NK-92 (cell line): ENCODE results near the gene KCNG2.

Source experiments
- DNase-seq: peaks from one replicate; lab custom pipeline; 2025; ENCODE audit not compliant: unreplicated experiment; lab: John Stamatoyannopoulos, UW

The KCNG2 gene

DNA sequence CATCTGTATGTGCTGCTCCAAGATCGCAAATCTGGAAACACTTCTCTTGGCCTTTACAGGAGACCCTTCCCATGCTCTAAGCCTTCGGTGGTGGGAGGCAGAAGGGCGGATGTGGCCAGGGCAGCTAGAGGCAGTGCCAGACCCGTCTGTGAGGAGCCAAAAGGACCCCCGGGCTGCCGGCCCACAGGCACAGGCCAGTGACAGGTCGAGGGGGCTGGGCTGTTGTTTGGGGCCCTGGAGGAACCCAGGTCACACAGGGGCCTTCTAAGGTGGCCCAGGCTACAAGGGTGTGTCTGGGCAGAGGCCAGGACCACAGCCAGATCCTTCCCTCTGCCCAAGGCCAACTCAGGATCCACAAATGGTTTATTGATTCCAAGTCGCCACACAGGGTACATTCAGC, 104.3 kb downstream of the KCNG2 start:
- no peak for DNase-seq

GRCh38 chr18:79902640-79903039, 104.9 kb downstream of the KCNG2 start:
- DNase-seq = no peak

GRCh38 chr18:79903071-79903635, 105.4 kb downstream of the KCNG2 start:
- DNase-seq = no peak

DNA sequence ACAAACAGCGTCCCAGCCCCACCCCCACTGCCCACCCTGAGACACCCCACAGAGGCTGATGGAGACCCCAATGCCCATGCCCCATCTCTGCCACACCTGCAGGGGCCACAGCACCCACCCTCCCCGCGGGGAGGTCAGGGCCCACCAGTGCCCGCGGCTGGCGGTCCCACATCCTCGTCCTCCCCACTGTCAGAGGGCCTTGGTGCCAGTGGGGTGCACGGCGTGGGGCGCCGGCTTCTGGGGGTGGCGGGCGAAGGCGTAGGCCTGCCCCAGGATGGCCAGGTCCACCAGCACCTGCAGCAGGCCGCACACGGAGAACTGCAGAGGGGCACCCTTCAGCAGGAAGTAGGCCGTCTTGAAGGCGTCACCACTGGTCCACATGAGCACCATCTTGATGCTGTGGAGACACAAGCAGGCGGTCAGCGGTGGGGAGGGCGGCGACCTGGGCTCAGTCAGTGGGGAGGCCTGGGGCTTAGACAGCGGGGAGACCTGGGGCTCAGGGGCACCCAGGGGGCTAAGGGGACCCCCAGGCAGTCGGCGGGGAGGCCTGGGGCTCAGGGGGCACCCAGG, 106.1 kb downstream of the KCNG2 start:
- no peak for DNase-seq

DNA sequence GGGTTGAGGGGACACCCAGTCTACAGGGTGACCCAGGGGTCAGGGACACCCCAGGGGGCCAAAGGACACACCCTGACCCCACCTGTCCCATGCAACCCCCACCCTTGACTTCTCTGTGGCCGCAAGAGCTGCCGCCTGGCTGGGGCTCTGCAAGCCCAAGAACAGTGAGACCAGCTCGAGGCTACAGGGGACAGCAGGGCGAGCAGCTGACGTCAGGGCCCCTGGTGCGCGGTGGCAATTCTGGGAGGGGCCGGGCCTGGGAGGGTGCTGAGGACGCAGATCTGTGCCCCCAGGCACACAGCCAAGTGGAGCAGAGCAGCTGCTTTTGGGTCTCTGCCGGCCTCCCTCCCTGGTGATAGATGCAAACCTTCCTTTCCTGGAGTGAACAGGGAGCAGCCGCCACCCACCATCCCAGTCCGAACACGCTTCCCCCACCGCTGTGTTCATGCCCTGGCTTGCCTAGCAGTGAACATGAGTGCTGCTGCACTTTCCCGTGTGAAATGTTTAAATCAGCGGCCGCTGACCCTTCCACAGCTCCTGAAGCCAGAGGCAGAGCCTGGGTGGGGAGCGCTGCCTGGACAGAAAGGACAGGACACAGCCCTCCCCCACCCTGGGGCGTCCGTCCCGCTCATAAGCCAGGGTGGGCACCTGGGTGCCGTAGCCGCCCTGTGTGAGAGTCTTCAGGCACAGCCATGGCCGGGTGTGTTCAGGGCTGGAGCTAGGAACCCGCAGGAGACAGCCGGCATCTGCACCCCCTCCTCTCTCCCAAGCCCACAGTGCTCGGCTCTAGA, 106.8 kb downstream of the KCNG2 start:
- no peak for DNase-seq

DNA sequence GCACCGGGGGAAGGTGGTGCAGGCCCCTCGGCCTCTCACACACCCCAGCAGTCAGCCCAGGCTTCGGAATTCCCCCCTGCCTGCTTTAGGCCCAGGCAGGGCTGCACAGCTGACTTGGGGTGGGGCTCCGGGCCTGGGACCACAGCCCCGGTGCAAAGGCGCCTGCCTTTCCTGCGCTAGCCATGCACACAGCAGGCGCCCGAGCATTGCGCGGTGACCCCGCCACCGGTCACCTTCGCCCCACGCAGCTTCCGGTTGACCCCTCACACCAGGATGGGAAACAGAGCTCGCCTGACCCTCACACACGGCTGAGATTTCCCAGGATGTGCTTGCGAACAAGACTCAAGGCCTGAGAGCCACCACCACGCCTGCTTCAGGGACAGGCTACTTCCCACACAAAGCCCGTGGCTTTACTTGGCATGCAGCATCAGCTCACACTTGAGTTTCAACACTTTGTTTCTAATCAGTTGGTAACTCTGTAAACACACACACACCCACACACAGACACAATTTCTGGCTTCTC, 107.7 kb downstream of the KCNG2 start:
- DNase-seq = no peak

DNA sequence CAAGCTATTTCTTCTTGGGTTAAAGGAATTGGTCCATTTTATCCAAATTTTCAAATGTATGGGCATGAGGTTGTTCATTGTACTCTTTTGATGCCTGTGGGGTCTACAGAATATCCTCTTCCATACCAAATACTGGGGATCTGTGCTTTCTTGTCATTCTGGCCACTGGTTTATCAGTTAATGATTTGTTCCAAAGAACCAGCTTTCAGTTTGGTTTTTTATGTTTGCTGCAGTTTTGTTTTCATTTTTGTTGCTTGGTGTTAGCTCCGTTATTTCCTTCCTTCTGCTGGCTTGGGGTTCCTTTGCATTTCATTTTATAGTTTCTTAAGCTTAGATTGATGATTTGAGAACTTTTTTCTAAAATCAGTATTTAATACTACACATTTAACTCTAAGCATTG, 108.3 kb downstream of the KCNG2 start:
- no peak for DNase-seq

DNA sequence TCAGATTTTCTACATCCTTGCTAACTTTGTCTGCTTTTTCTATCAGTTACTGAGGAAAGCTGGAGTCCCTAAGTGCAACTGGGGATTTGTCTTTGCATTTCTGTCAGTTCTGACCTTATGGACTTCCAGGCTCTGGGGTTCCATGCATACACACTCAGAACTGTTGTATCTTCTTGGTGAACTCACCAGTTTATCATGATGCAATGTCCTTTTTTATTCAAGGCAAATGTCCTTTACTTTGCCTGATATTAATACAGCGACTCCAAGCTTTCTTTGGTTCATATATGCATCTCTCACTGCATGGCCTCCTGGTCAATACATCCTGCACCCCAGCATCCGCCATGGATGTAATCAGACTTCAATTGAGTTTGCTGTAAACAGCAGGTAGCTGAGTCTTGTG, 109.0 kb downstream of the KCNG2 start:
- no peak for DNase-seq

- DNase-seq = no peak
Measured at GRCh38 chr18:79910563-79911343, 113.0 kb downstream of the KCNG2 start.

DNA sequence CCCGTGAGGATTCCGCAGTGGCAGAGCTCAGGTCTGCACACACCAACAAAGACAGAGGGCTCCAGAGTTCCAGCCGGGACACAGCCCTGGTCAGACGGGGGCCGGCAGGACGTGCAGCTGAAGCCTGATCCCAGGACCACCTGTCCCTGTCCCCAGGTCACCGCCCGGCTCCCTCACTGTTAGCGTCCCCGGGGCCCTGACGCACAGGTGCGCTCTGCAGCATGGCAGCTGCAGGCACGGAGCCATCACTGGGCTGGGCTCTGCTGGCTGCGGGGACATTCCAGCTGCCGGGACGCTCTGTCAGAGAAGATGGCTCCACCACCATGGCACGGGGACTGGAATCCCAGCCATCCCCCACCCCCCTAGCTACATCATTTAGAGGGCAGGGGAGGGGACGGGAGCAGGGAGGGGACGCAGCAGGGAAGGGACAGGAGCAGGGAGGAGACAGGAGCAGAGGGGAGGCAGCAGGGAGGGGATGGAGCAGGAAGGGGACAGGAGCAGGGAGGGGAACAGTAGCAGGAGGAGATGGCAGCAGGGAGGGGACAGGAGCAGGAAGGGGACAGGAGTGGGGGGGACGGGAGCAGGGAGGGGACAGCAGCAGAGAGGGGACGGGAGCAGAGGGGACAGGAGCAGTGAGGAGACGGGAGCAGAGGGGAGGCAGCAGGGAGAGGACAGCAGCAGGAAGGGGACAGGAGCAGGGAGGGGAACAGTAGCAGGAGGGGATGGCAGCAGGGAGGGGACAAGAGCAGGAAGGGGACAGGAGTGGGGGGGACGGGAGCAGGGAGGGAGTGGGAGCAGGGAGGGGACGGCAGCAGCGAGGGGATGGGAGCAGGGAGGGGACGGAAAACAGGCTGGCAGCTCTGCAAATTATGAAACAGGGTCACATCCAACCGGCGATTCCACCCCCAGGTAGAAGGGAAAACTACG, 113.9 kb downstream of the KCNG2 start:
- no peak for DNase-seq

GRCh38 chr18:79912409-79912991, 114.8 kb downstream of the KCNG2 start:
- no peak for DNase-seq

GRCh38 chr18:79912994-79913831, 115.5 kb downstream of the KCNG2 start:
- DNase-seq = no peak

- DNase-seq = no peak
Measured at GRCh38 chr18:79914614-79915160, 116.9 kb downstream of the KCNG2 start.

DNA sequence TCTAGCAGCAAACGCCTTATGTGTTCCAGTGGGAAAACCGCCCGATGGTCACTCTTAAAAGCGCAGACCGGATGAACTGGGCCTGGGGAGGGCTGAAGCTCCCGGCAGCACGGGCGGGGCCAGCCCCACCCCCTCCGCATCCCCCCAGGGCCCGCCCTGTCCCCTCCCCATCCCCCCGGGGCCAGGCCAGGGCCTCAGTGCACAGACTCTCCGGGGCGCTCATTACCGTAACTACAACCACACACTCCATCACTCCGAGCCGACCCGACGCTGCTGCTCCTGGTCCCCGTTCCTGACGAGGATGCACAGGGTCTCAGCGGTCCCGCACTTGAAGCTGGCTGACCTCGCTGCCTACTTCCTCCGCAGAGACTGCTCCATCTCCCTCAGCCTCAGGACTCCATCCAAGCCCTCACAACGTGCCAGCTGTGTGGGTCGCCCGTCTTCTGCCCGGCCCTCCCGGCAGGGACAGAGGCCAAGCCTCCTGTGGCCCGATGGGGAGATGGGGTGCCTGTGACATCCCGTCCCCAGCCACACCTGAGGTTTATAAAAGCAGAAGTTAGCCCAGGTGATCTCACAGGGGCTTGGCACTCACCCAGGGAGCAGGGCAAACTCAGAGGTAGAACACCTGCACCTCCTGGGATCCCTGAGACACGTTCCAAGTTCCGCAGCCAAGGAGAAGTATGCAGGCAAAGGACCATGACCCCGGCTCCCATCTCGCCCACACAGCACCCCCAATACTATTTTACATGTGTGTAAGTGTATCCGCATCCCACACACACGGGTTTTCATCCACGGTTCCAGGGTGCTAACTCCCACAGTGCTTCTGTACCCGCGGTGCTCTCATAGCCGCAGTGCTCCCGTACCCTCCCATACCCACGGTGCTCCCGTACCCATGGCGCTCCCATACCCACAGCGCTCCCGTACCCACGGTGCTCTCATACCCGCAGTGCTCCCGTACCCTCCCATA, 117.7 kb downstream of the KCNG2 start:
- DNase-seq = no peak

GRCh38 chr18:79916128-79916494, 118.4 kb downstream of the KCNG2 start:
- DNase-seq = no peak

DNA sequence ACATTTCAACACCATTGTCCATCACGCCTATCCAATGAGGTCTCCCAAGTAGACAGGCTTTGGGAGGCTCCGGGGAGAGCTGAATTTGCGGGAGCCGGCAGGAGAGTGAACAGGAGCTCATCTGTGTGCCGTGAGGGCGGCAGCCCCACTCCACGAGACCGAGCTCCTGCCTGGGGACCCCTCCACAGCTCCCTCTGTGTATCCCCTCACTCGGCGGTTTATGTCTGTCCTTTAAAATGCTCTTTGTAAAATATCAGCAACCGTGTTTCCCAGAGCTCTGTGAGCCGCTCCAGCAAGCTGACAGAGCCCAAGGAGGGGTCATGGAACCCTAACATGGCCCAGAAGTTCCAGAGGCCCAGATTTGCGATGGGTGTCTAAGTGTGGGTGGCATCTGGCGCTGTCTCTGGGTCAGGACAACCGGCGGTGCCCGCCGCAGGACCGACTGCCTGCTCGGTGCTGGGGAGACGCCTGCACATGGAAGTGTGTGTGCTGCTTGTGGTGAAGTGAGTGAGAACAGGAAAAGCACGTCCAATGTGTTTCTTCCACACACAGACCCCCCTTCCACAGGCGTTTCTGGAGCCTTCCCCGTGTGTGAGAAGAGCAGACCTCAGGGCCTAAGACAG, 118.9 kb downstream of the KCNG2 start:
- no peak for DNase-seq

DNA sequence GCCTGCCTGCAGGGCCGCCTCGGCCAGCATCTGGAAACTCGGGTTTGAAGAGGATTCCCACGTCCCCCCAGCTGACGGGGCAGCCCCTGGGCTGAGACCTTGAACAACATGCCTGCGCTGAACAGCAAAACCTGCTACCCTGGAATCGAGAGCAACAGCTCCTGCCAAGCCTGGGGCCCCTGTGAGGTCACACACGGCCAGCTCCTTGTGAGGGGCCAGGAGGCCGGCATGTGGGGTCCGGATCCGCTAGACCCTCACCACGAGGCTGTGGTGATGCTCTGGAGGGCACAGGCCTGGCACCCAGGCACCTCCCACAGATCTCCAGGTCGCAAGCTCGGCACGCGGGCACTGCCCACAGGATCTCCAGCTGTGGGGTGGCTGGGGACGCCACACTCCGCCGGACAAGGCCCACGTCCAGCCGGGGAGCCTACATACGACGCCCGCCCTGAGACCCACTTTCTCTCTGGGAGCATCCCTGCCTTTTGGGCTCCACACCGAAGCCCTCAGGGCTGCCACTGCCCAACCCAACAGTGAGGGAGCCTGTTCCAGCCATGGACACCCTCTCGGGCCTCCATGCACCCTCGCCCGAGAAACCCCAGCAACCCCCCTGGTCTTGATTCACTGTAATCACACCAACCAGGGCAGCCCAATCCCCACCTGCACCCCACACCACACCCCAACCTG, 119.6 kb downstream of the KCNG2 start:
- no peak for DNase-seq
